Trophoblast cell (in vitro differentiated cells and primary cell): ENCODE results near the gene COBL.

Experiments
- DNase-seq, 2 donors: peaks; one replicate each; pipeline ENCODE4 v3.0.0-alpha.2; 2016
- H2AFZ ChIP-seq: 2 replicates; pipeline ENCODE4 v1.6.1; 2013; ENCODE audit warnings: low read length, moderate library complexity, mild to moderate bottlenecking; ENCODE audit not compliant: insufficient read depth, poor library complexity
- H2AK5ac ChIP-seq: 2 replicates; pipeline ENCODE4 v1.6.1; 2013; ENCODE audit warnings: mild to moderate bottlenecking, low read length
- H2BK120ac ChIP-seq: 2 replicates; pipeline ENCODE4 v1.6.1; 2013; ENCODE audit warnings: low read length, mild to moderate bottlenecking, moderate library complexity; ENCODE audit not compliant: insufficient read depth, poor library complexity
- H2BK12ac ChIP-seq: 2 replicates; pipeline ENCODE4 v1.6.1; 2013; ENCODE audit warnings: mild to moderate bottlenecking, low read length, moderate library complexity
- H2BK5ac ChIP-seq: 2 replicates; pipeline ENCODE4 v1.6.1; 2013; ENCODE audit warnings: low read length, low read depth, moderate library complexity, mild to moderate bottlenecking; ENCODE audit not compliant: poor library complexity
- H3K14ac ChIP-seq: 2 replicates; pipeline ENCODE4 v1.6.1; 2013; ENCODE audit warnings: mild to moderate bottlenecking, low read length
- H3K18ac ChIP-seq: 2 replicates; pipeline ENCODE4 v1.6.1; 2013; ENCODE audit warnings: mild to moderate bottlenecking, low read length
- H3K23ac ChIP-seq: 2 replicates; pipeline ENCODE4 v1.6.1; 2013; ENCODE audit warnings: low read length
- H3K27ac ChIP-seq: 2 replicates; pipeline ENCODE4 v1.5.1; 2013; ENCODE audit warnings: low read depth, mild to moderate bottlenecking, inconsistent platforms, low read length, moderate library complexity
- H3K27me3 ChIP-seq: 2 replicates; pipeline ENCODE4 v1.6.1; 2013; ENCODE audit warnings: inconsistent platforms, mild to moderate bottlenecking, low read length, moderate library complexity; ENCODE audit not compliant: insufficient read depth
- H3K36me3 ChIP-seq, 2 experiments: 1 replicate in 1 of 2; 2 replicates in 1 of 2; pipeline ENCODE4 v1.6.1; 2013; ENCODE audit warnings: low read length in 2 of 2, mild to moderate bottlenecking in 2 of 2, moderate library complexity in 1 of 2; ENCODE audit not compliant: insufficient read depth in 2 of 2, control insufficient read depth in 1 of 2
- H3K4ac ChIP-seq: 2 replicates; pipeline ENCODE4 v1.6.1; 2013; ENCODE audit warnings: low read depth, mild to moderate bottlenecking, low read length, moderate library complexity
- H3K4me1 ChIP-seq, 2 experiments: 1 replicate in 1 of 2; 2 replicates in 1 of 2; pipeline ENCODE4 v1.6.1; 2013; ENCODE audit warnings: low read length in 2 of 2, mild to moderate bottlenecking in 2 of 2, moderate library complexity in 1 of 2; ENCODE audit not compliant: insufficient read depth in 2 of 2, control insufficient read depth in 1 of 2
- H3K4me2 ChIP-seq: 2 replicates; pipeline ENCODE4 v1.6.1; 2013; ENCODE audit warnings: inconsistent platforms, mild to moderate bottlenecking, low read length, moderate library complexity
- H3K4me3 ChIP-seq: 2 replicates; pipeline ENCODE4 v1.5.1; 2013; ENCODE audit warnings: mild to moderate bottlenecking, low read depth, low read length, inconsistent platforms
- H3K79me1 ChIP-seq: one replicate; pipeline ENCODE4 v1.6.1; 2013; ENCODE audit warnings: low read length
- H3K79me2 ChIP-seq: 2 replicates; pipeline ENCODE4 v1.6.1; 2013; ENCODE audit warnings: low read length, mild to moderate bottlenecking; ENCODE audit not compliant: control insufficient read depth, insufficient read depth, poor library complexity
- H3K9ac ChIP-seq: 2 replicates; pipeline ENCODE4 v1.6.1; 2013; ENCODE audit warnings: mild to moderate bottlenecking, low read length
- H3K9me3 ChIP-seq: 2 replicates; pipeline ENCODE4 v1.6.1; 2013; ENCODE audit warnings: low read depth, mild to moderate bottlenecking, control low read depth, inconsistent platforms, low read length; ENCODE audit not compliant: insufficient read depth
- H4K12ac ChIP-seq: 2 replicates; pipeline ENCODE4 v1.6.1; 2013; ENCODE audit warnings: low read depth, mild to moderate bottlenecking, low read length, moderate library complexity
- H4K8ac ChIP-seq: 2 replicates; pipeline ENCODE4 v1.6.1; 2013; ENCODE audit warnings: low read depth, mild to moderate bottlenecking, low read length, moderate library complexity
- H4K91ac ChIP-seq: one replicate; pipeline ENCODE4 v1.6.1; 2013; ENCODE audit warnings: low read depth, mild to moderate bottlenecking, low read length, moderate library complexity
- WGBS: extraction: QIAGEN DNeasy Blood & Tissue Kit; methylation state at CpG from one replicate; pipeline ENCODE4 v1.1.7; 2013; ENCODE audit warnings: missing lambda C conversion rate; ENCODE audit not compliant: insufficient read length, insufficient coverage; ENCODE audit errors: extremely low coverage; 5-methylcytosine and 5-hydroxymethylcytosine counted together

COBL gene

GRCh38 chr7:51104278-51104677, 212.3 kb downstream of the COBL start:
- no peak overlapping the region for H3K27ac ChIP-seq
- no peak overlapping the region for H4K91ac ChIP-seq
- H4K8ac ChIP-seq, result no peak overlapping the region
- no peaks in the 10 kb centered on the region for H3K27me3 ChIP-seq
- H2BK5ac ChIP-seq, result no peak overlapping the region
- WGBS, result no CpG with 5 or more reads among the region's 3 CpGs
- no peaks in the 10 kb centered on the region for H3K4me1 ChIP-seq
- no peak overlapping the region for H4K12ac ChIP-seq
- H3K4me2 ChIP-seq, result no peak overlapping the region
- H2BK12ac ChIP-seq, result no peak overlapping the region
- no peak overlapping the region for H3K23ac ChIP-seq
- H3K79me1 ChIP-seq, result no peaks in the 10 kb centered on the region
- no peaks in the 10 kb centered on the region for H3K9me3 ChIP-seq
- no peak overlapping the region for H2AK5ac ChIP-seq
- H3K4ac ChIP-seq, result no peak overlapping the region
- H3K18ac ChIP-seq, result no peak overlapping the region
- no peaks in the 10 kb centered on the region for H3K79me2 ChIP-seq
- no peaks in the 10 kb centered on the region for H3K36me3 ChIP-seq
- no peak overlapping the region for H3K9ac ChIP-seq
- H2BK120ac ChIP-seq, result no peak overlapping the region
- H2AFZ ChIP-seq, result no peak overlapping the region
- no peak for DNase-seq
- no peak overlapping the region for H3K14ac ChIP-seq
- H3K4me3 ChIP-seq, result no peak overlapping the region

- Histone ChIP-seq H4K91ac (no peak overlapping the region), H4K12ac (no peak overlapping the region), H3K14ac (no peak overlapping the region)
Observed at GRCh38 chr7:51103718-51104117, 212.9 kb downstream of the COBL start.

GRCh38 chr7:51102828-51103227, 213.8 kb downstream of the COBL start:
- Histone ChIP-seq H3K23ac (no peak overlapping the region), H4K8ac (no peak overlapping the region), H3K27me3 (no peaks in the 10 kb centered on the region), H3K18ac (no peak overlapping the region), H2AK5ac (no peak overlapping the region), H3K79me1 (no peaks in the 10 kb centered on the region), H3K9ac (no peak overlapping the region), H3K4me3 (no peak overlapping the region), H2BK5ac (no peak overlapping the region), H3K79me2 (no peaks in the 10 kb centered on the region), H3K4me1 (no peaks in the 10 kb centered on the region), H3K27ac (no peak overlapping the region), H4K12ac (no peak overlapping the region), H4K91ac (no peak overlapping the region), H2AFZ (no peak overlapping the region), H2BK120ac (no peak overlapping the region), H3K36me3 (no peaks in the 10 kb centered on the region), H3K4ac (no peak overlapping the region), H3K14ac (no peak overlapping the region), H2BK12ac (no peak overlapping the region), H3K9me3 (no peaks in the 10 kb centered on the region), H3K4me2 (no peak overlapping the region)
- no CpG with 5 or more reads among the region's 2 CpGs for WGBS
- peak; percentile 32 to 80 for DNase-seq

More at GRCh38 chr7:51103718-51104117, 212.9 kb downstream of the COBL start:
- Histone ChIP-seq H3K18ac (no peak overlapping the region), H3K23ac (no peak overlapping the region), H3K4me3 (no peak overlapping the region), H2AK5ac (no peak overlapping the region), H2BK5ac (no peak overlapping the region), H3K4me1 (no peaks in the 10 kb centered on the region), H2AFZ (no peak overlapping the region), H3K4me2 (no peak overlapping the region), H3K36me3 (no peaks in the 10 kb centered on the region), H4K8ac (no peak overlapping the region), H3K79me2 (no peaks in the 10 kb centered on the region), H2BK120ac (no peak overlapping the region), H3K9me3 (no peaks in the 10 kb centered on the region), H3K27ac (no peak overlapping the region), H3K79me1 (no peaks in the 10 kb centered on the region), H2BK12ac (no peak overlapping the region), H3K27me3 (no peaks in the 10 kb centered on the region), H3K4ac (no peak overlapping the region), H3K9ac (no peak overlapping the region)
- DNase-seq, result no peak
- WGBS, result no CpG with 5 or more reads among the region's 5 CpGs

GRCh38 chr7:51101111-51101757, 215.4 kb downstream of the COBL start:
- H4K8ac ChIP-seq, result no peak overlapping the region
- no peak overlapping the region for H3K14ac ChIP-seq
- no peak overlapping the region for H3K4ac ChIP-seq
- no peak overlapping the region for H3K18ac ChIP-seq
- H2BK12ac ChIP-seq, result no peak overlapping the region
- H4K91ac ChIP-seq, result no peak overlapping the region
- no peak overlapping the region for H2BK120ac ChIP-seq
- no peaks in the 10 kb centered on the region for H3K79me1 ChIP-seq
- H3K9ac ChIP-seq, result no peak overlapping the region
- H3K4me3 ChIP-seq, result no peak overlapping the region
- H3K27me3 ChIP-seq, result no peaks in the 10 kb centered on the region
- H2AK5ac ChIP-seq, result no peak overlapping the region
- H2AFZ ChIP-seq, result no peak overlapping the region
- H4K12ac ChIP-seq, result no peak overlapping the region
- H3K4me1 ChIP-seq, result no peaks in the 10 kb centered on the region
- H3K4me2 ChIP-seq, result no peak overlapping the region
- WGBS, result no CpG with 5 or more reads among the region's 1 CpG
- H2BK5ac ChIP-seq, result no peak overlapping the region
- peak in 1 of 2 donors; percentile 23 for DNase-seq
- H3K79me2 ChIP-seq, result no peaks in the 10 kb centered on the region
- no peak overlapping the region for H3K23ac ChIP-seq
- H3K36me3 ChIP-seq, result no peaks in the 10 kb centered on the region
- no peaks in the 10 kb centered on the region for H3K9me3 ChIP-seq
- no peak overlapping the region for H3K27ac ChIP-seq
